ENCODE data around the gene SLC4A11. TPM values are rescaled to one million over a fixed set of nuclear protein-coding genes. Genes with fewer than 3 reads are reported as not detected.

SLC4A11 gene
- polyA plus RNA-seq, 2 donors: 11.5 to 19.8 TPM

- no peak overlapping the region for H3K27ac ChIP-seq (ENCODE audit: low read depth in 2 of 2, low read length in 1 of 2)
- peaks cover 0 to 30% of the 10 kb centered on the region in 2 donors for H3K36me3 ChIP-seq (ENCODE audit: control insufficient read depth in 2 of 2, insufficient read depth in 2 of 2, low read length in 1 of 2)
- H3K9me3 ChIP-seq (ENCODE audit: control insufficient read depth in 2 of 2, insufficient read depth in 1 of 2, low read depth in 1 of 2, low read length in 1 of 2): peaks cover 0 to 3% of the 10 kb centered on the region in 2 donors
- no peak overlapping the region for H3K4me3 ChIP-seq (ENCODE audit: low read depth in 1 of 2, low read length in 2 of 2)
- no peaks in the 10 kb centered on the region for H3K27me3 ChIP-seq (ENCODE audit: control insufficient read depth in 1 of 2, insufficient read depth in 2 of 2, low read length in 2 of 2)
- 89 to 93% methylated on average over 15 of the region's 15 CpGs for WGBS, 2 donors
- H3K4me1 ChIP-seq (ENCODE audit: control insufficient read depth in 2 of 2, insufficient read depth in 2 of 2, low read length in 1 of 2): peaks cover 4 to 11% of the 10 kb centered on the region in 2 donors
Observed at GRCh38 chr20:3231889-3232588, 7.0 kb downstream of the SLC4A11 start.

GRCh38 chr20:3231116-3231515 lies 7.9 kb downstream of the SLC4A11 start:
- Histone ChIP-seq H3K9me3 (ENCODE audit: control insufficient read depth in 2 of 2, insufficient read depth in 1 of 2, low read depth in 1 of 2, low read length in 1 of 2) (peaks cover 0 to 3% of the 10 kb centered on the region in 2 donors), H3K36me3 (ENCODE audit: control insufficient read depth in 2 of 2, insufficient read depth in 2 of 2, low read length in 1 of 2) (peaks cover 0 to 34% of the 10 kb centered on the region in 2 donors), H3K4me3 (ENCODE audit: low read depth in 1 of 2, low read length in 2 of 2) (no peak overlapping the region), H3K4me1 (ENCODE audit: control insufficient read depth in 2 of 2, insufficient read depth in 2 of 2, low read length in 1 of 2) (peaks cover 4 to 12% of the 10 kb centered on the region in 2 donors), H3K27ac (ENCODE audit: low read depth in 2 of 2, low read length in 1 of 2) (no peak overlapping the region), H3K27me3 (ENCODE audit: control insufficient read depth in 1 of 2, insufficient read depth in 2 of 2, low read length in 2 of 2) (no peaks in the 10 kb centered on the region)
- WGBS, 2 donors: 95 to 96% methylated on average over 21 of the region's 21 CpGs

GRCh38 chr20:3229798-3230197 lies 9.2 kb downstream of the SLC4A11 start:
- H3K4me1 ChIP-seq (ENCODE audit: control insufficient read depth in 2 of 2, insufficient read depth in 2 of 2, low read length in 1 of 2): peaks cover 4 to 7% of the 10 kb centered on the region in 2 donors
- H3K4me3 ChIP-seq (ENCODE audit: low read depth in 1 of 2, low read length in 2 of 2): no peak overlapping the region
- H3K27ac ChIP-seq (ENCODE audit: low read depth in 2 of 2, low read length in 1 of 2): no peak overlapping the region
- no peaks in the 10 kb centered on the region for H3K27me3 ChIP-seq (ENCODE audit: control insufficient read depth in 1 of 2, insufficient read depth in 2 of 2, low read length in 2 of 2)
- no peaks in the 10 kb centered on the region for H3K9me3 ChIP-seq (ENCODE audit: control insufficient read depth in 2 of 2, insufficient read depth in 1 of 2, low read depth in 1 of 2, low read length in 1 of 2)
- WGBS, 2 donors: 92 to 95% methylated on average over 12 to 14 of the region's 14 CpGs
- H3K36me3 ChIP-seq (ENCODE audit: control insufficient read depth in 2 of 2, insufficient read depth in 2 of 2, low read length in 1 of 2): peaks cover 0 to 34% of the 10 kb centered on the region in 2 donors

- Histone ChIP-seq H3K4me3 (ENCODE audit: low read depth in 1 of 2, low read length in 2 of 2) (no peak overlapping the region), H3K27ac (ENCODE audit: low read depth in 2 of 2, low read length in 1 of 2) (no peak overlapping the region), H3K27me3 (ENCODE audit: control insufficient read depth in 1 of 2, insufficient read depth in 2 of 2, low read length in 2 of 2) (no peaks in the 10 kb centered on the region), H3K9me3 (ENCODE audit: control insufficient read depth in 2 of 2, insufficient read depth in 1 of 2, low read depth in 1 of 2, low read length in 1 of 2) (no peaks in the 10 kb centered on the region), H3K36me3 (ENCODE audit: control insufficient read depth in 2 of 2, insufficient read depth in 2 of 2, low read length in 1 of 2) (peaks cover 0 to 37% of the 10 kb centered on the region in 2 donors), H3K4me1 (ENCODE audit: control insufficient read depth in 2 of 2, insufficient read depth in 2 of 2, low read length in 1 of 2) (peaks cover 4 to 11% of the 10 kb centered on the region in 2 donors)
- WGBS, 2 donors: 93 to 95% methylated on average over 22 of the region's 22 CpGs
Observed at GRCh38 chr20:3229158-3229557, 9.8 kb downstream of the SLC4A11 start.

- 86 to 90% methylated on average over 11 of the region's 11 CpGs for WGBS, 2 donors
- no peak overlapping the region for H3K4me3 ChIP-seq (ENCODE audit: low read depth in 1 of 2, low read length in 2 of 2)
- H3K4me1 ChIP-seq (ENCODE audit: control insufficient read depth in 2 of 2, insufficient read depth in 2 of 2, low read length in 1 of 2): peaks cover 4 to 11% of the 10 kb centered on the region in 2 donors
- no peaks in the 10 kb centered on the region for H3K9me3 ChIP-seq (ENCODE audit: control insufficient read depth in 2 of 2, insufficient read depth in 1 of 2, low read depth in 1 of 2, low read length in 1 of 2)
- peaks cover 0 to 35% of the 10 kb centered on the region in 2 donors for H3K36me3 ChIP-seq (ENCODE audit: control insufficient read depth in 2 of 2, insufficient read depth in 2 of 2, low read length in 1 of 2)
- no peak overlapping the region for H3K27ac ChIP-seq (ENCODE audit: low read depth in 2 of 2, low read length in 1 of 2)
- H3K27me3 ChIP-seq (ENCODE audit: control insufficient read depth in 1 of 2, insufficient read depth in 2 of 2, low read length in 2 of 2): no peaks in the 10 kb centered on the region
Observed at GRCh38 chr20:3228750-3229032, 10.3 kb downstream of the SLC4A11 start.

- Histone ChIP-seq H3K27me3 (ENCODE audit: control insufficient read depth in 1 of 2, insufficient read depth in 2 of 2, low read length in 2 of 2) (no peaks in the 10 kb centered on the region), H3K9me3 (ENCODE audit: control insufficient read depth in 2 of 2, insufficient read depth in 1 of 2, low read depth in 1 of 2, low read length in 1 of 2) (no peaks in the 10 kb centered on the region), H3K4me3 (ENCODE audit: low read depth in 1 of 2, low read length in 2 of 2) (no peak overlapping the region), H3K4me1 (ENCODE audit: control insufficient read depth in 2 of 2, insufficient read depth in 2 of 2, low read length in 1 of 2) (peaks cover 4 to 16% of the 10 kb centered on the region in 2 donors), H3K27ac (ENCODE audit: low read depth in 2 of 2, low read length in 1 of 2) (no peak overlapping the region), H3K36me3 (ENCODE audit: control insufficient read depth in 2 of 2, insufficient read depth in 2 of 2, low read length in 1 of 2) (peaks cover 0 to 35% of the 10 kb centered on the region in 2 donors)
- 86 to 87% methylated on average over 37 to 40 of the region's 42 CpGs for WGBS, 2 donors
Observed at GRCh38 chr20:3227936-3228749, 10.8 kb downstream of the SLC4A11 start.

- Histone ChIP-seq H3K36me3 (ENCODE audit: control insufficient read depth in 2 of 2, insufficient read depth in 2 of 2, low read length in 1 of 2) (peaks cover 0 to 35% of the 10 kb centered on the region in 2 donors), H3K27ac (ENCODE audit: low read depth in 2 of 2, low read length in 1 of 2) (no peak overlapping the region), H3K4me3 (ENCODE audit: low read depth in 1 of 2, low read length in 2 of 2) (no peak overlapping the region), H3K4me1 (ENCODE audit: control insufficient read depth in 2 of 2, insufficient read depth in 2 of 2, low read length in 1 of 2) (peaks cover 4 to 19% of the 10 kb centered on the region in 2 donors), H3K27me3 (ENCODE audit: control insufficient read depth in 1 of 2, insufficient read depth in 2 of 2, low read length in 2 of 2) (no peaks in the 10 kb centered on the region), H3K9me3 (ENCODE audit: control insufficient read depth in 2 of 2, insufficient read depth in 1 of 2, low read depth in 1 of 2, low read length in 1 of 2) (no peaks in the 10 kb centered on the region)
- 53% methylated on average over 7 of the region's 7 CpGs for WGBS, 2 donors
Observed at GRCh38 chr20:3227506-3227905, 11.5 kb downstream of the SLC4A11 start.

- WGBS, 2 donors: 95 to 97% methylated on average over 14 of the region's 14 CpGs
- Histone ChIP-seq H3K9me3 (ENCODE audit: control insufficient read depth in 2 of 2, insufficient read depth in 1 of 2, low read depth in 1 of 2, low read length in 1 of 2) (no peaks in the 10 kb centered on the region), H3K4me3 (ENCODE audit: low read depth in 1 of 2, low read length in 2 of 2) (no peak overlapping the region), H3K36me3 (ENCODE audit: control insufficient read depth in 2 of 2, insufficient read depth in 2 of 2, low read length in 1 of 2) (peaks cover 0 to 37% of the 10 kb centered on the region in 2 donors), H3K27me3 (ENCODE audit: control insufficient read depth in 1 of 2, insufficient read depth in 2 of 2, low read length in 2 of 2) (no peaks in the 10 kb centered on the region), H3K27ac (ENCODE audit: low read depth in 2 of 2, low read length in 1 of 2) (peak overlapping the region; percentile 36 to 57), H3K4me1 (ENCODE audit: control insufficient read depth in 2 of 2, insufficient read depth in 2 of 2, low read length in 1 of 2) (peaks cover 4 to 20% of the 10 kb centered on the region in 2 donors)
Observed at GRCh38 chr20:3226864-3227263, 12.1 kb downstream of the SLC4A11 start.

- no peaks in the 10 kb centered on the region for H3K9me3 ChIP-seq (ENCODE audit: control insufficient read depth in 2 of 2, insufficient read depth in 1 of 2, low read depth in 1 of 2, low read length in 1 of 2)
- no peak overlapping the region for H3K4me3 ChIP-seq (ENCODE audit: low read depth in 1 of 2, low read length in 2 of 2)
- no peaks in the 10 kb centered on the region for H3K27me3 ChIP-seq (ENCODE audit: control insufficient read depth in 1 of 2, insufficient read depth in 2 of 2, low read length in 2 of 2)
- H3K27ac ChIP-seq (ENCODE audit: low read depth in 2 of 2, low read length in 1 of 2): peak overlapping the region in 1 of 2 donors; percentile 43
- 84 to 90% methylated on average over 10 of the region's 10 CpGs for WGBS, 2 donors
- H3K4me1 ChIP-seq (ENCODE audit: control insufficient read depth in 2 of 2, insufficient read depth in 2 of 2, low read length in 1 of 2): peaks cover 4 to 20% of the 10 kb centered on the region in 2 donors
- peaks cover 0 to 39% of the 10 kb centered on the region in 2 donors for H3K36me3 ChIP-seq (ENCODE audit: control insufficient read depth in 2 of 2, insufficient read depth in 2 of 2, low read length in 1 of 2)
Observed at GRCh38 chr20:3226093-3226492, 12.9 kb downstream of the SLC4A11 start.
